Activated CD4-positive, alpha-beta T cell treated with anti-CD3 and anti-CD28 coated beads for 1 hour (primary cell): Measurements from ENCODE around the gene KREMEN1.

Source experiments
- DNase-seq: peaks from one replicate; pipeline ENCODE4 v3.0.0-alpha.2; 2020

Gene KREMEN1

GRCh38 chr22:29049655-29050263 is 23.1 kb upstream of the KREMEN1 start:
- DNase-seq, result no peak

GRCh38 chr22:29050457-29050856 is 22.4 kb upstream of the KREMEN1 start:
- no peak for DNase-seq

- no peak for DNase-seq
Observed at GRCh38 chr22:29053048-29053702, 19.7 kb upstream of the KREMEN1 start.

- no peak for DNase-seq
Observed at GRCh38 chr22:29054251-29054767, 18.5 kb upstream of the KREMEN1 start.

GRCh38 chr22:29055192-29055830 is 17.5 kb upstream of the KREMEN1 start:
- DNase-seq, result no peak

- no peak for DNase-seq
Observed at GRCh38 chr22:29056472-29056871, 16.4 kb upstream of the KREMEN1 start.

- DNase-seq, result no peak
Observed at GRCh38 chr22:29060251-29060869, 12.5 kb upstream of the KREMEN1 start.

- no peak for DNase-seq
Observed at GRCh38 chr22:29060931-29061330, 11.9 kb upstream of the KREMEN1 start.

- DNase-seq, result no peak
Observed at GRCh38 chr22:29061773-29062172, 11.1 kb upstream of the KREMEN1 start, which contains the start of gene C22orf31. C22orf31 (minus strand) TSS chr22:29061831; CDS start chr22:29061792, 39 bp downstream.

- no peak for DNase-seq
Observed at GRCh38 chr22:29062286-29062821, 10.5 kb upstream of the KREMEN1 start.

- DNase-seq, result no peak
Observed at GRCh38 chr22:29065468-29066190, 7.2 kb upstream of the KREMEN1 start.

- no peak for DNase-seq
Observed at GRCh38 chr22:29069463-29069862, 3.4 kb upstream of the KREMEN1 start.

- DNase-seq, result no peak
Observed at GRCh38 chr22:29070490-29070889, 2.3 kb upstream of the KREMEN1 start.

GRCh38 chr22:29071261-29072045 is 1.4 kb upstream of the KREMEN1 start:
- no peak for DNase-seq

- DNase-seq, result peak; percentile 73
Observed at GRCh38 chr22:29072193-29072978, 449 bp upstream of the KREMEN1 start.

GRCh38 chr22:29073618-29074275 is 912 bp downstream of the KREMEN1 start:
- no peak for DNase-seq

GRCh38 chr22:29074276-29074772 is 1.5 kb downstream of the KREMEN1 start:
- DNase-seq, result no peak

- DNase-seq, result no peak
Observed at GRCh38 chr22:29078036-29078868, 5.4 kb downstream of the KREMEN1 start.

GRCh38 chr22:29078869-29079207 is 6.0 kb downstream of the KREMEN1 start:
- no peak for DNase-seq
